HCT116 (cell line): ENCODE data around the gene CYP2U1.

Source experiments
- CTCF ChIP-seq, 3 experiments: fragments of 200-600 bp in 1 of 3; sonication (generic) in 1 of 3; IDR thresholded peaks in 2 of 3; conservative IDR thresholded peaks in 1 of 3; 2 replicates each; pipeline ENCODE4 v1.5.1; 2012 to 2017; ENCODE audit warnings: low read depth in 2 of 3, low read length in 2 of 3, antibody characterized with exemption in 1 of 3, borderline replicate concordance in 1 of 3, control low read depth in 1 of 3, mild to moderate bottlenecking in 1 of 3, mixed read lengths in 1 of 3, mixed run types in 1 of 3, moderate library complexity in 1 of 3; ENCODE audit not compliant: insufficient read depth in 1 of 3
- ZFX ChIP-seq: fragments of 450-650 bp; IDR thresholded peaks from 2 replicates; pipeline ENCODE4 v1.6.1; 2017

- TF ChIP-seq ZFX (no peak), CTCF (IDR thresholded peaks at IDR 0.05 in 2 of 3, conservative IDR thresholded peaks at IDR 0.05 in 1 of 3; ENCODE audit: borderline replicate concordance in 1 of 3, insufficient read depth in 1 of 3, low read depth in 2 of 3, low read length in 2 of 3) (no peak)
These were observed 28.6 kb upstream of the CYP2U1 start for GRCh38 chr4:107902715-107903114.
